Measurements from ENCODE around the gene HBQ1. TPM values are rescaled to one million over a fixed set of nuclear protein-coding genes. Genes with fewer than 3 reads are reported as not detected.
"Not testable (repeated sequence)": the region's sequence is repeated elsewhere in the genome, so short reads cannot be mapped to it uniquely, and the experiment has no call there.

Gene HBQ1
- total RNA-seq, 2 experiments from 2014 or later, result not detected

- H3K4me3 Mint-ChIP-seq; H3K27me3 Mint-ChIP-seq; H3K4me1 Mint-ChIP-seq; H3K9me3 Mint-ChIP-seq (ENCODE audit: low read depth); ATAC-seq; H3K27ac Mint-ChIP-seq; CTCF ChIA-PET; DNase-seq: not testable (repeated sequence)
- peaks cover 14% of the 10 kb centered on the region for H3K36me3 Mint-ChIP-seq
These were observed 31.4 kb downstream of the HBQ1 start for GRCh38 chr16:211631-212180.

DNA sequence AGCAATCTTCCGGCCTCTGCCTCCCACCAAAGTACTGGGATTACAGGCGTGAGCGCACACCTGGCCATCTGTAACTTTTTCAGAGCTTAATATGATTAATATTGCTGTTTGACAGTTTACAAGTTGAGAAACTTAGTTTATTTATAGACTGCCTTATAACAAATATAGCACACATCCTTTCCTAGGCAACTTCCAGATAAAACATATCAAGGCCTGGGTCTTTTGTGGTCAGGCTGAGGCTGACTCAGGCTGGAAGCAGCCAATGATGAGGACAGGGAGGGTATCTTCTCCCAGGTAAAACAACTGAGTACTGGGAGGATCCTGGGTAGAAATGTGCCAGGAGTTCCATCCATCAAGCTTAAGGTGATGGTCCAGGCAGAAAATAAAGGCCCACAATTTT lies 32.7 kb downstream of the HBQ1 start:
- Mint-ChIP-seq H3K36me3 (peaks cover 11% of the 10 kb centered on the region), H3K4me3 (no peak overlapping the region), H3K27me3 (no peaks in the 10 kb centered on the region), H3K27ac (no peak overlapping the region), H3K9me3 (ENCODE audit: low read depth) (no peaks in the 10 kb centered on the region), H3K4me1 (no peaks in the 10 kb centered on the region)
- ATAC-seq, result no peak
- CTCF ChIA-PET, result no interaction called here
- no peak for DNase-seq

GRCh38 chr16:220021-220420 lies 39.8 kb downstream of the HBQ1 start:
- no peak for ATAC-seq
- no peak for DNase-seq
- no peak overlapping the region for H3K27ac Mint-ChIP-seq
- H3K9me3 Mint-ChIP-seq (ENCODE audit: low read depth), result no peaks in the 10 kb centered on the region
- peaks cover 27% of the 10 kb centered on the region for H3K36me3 Mint-ChIP-seq
- CTCF ChIA-PET, result no interaction called here
- H3K4me3 Mint-ChIP-seq, result no peak overlapping the region
- H3K27me3 Mint-ChIP-seq, result no peaks in the 10 kb centered on the region
- peaks cover 4% of the 10 kb centered on the region for H3K4me1 Mint-ChIP-seq

DNA sequence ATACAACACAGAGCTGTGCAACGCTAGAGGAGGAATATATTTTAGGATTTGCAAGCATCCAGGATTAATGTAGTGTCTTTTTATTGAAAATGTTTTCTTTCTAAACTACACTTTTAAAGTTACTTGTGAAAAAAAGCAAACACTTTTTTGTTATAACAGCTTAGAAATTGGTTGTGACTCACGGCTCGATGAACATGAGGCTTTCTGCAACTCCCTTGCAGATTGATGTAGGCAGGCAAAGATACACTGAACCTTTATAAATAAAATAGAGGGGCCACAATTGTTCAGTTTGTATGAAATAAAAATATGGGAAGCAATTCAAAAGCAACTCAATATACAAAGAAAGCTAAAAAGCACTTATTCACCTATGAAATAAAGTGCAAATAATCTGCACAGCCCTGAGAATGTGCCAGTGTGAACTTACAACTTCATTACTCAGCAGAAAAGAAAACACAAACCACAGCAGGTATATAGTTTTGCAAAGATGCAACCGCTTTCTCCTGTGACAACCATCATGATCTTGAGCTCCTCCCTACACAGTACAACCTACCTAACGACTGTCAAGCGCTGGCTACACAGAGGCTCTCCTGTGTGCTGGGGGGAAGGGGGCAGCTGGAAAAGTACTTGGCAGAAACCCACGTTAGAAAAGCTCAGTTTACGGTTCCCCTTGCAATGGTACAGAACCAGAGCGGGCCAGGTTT lies 48.0 kb downstream of the HBQ1 start:
- DNase-seq (peak; percentile 49), ATAC-seq (peak; percentile 25)
- peak overlapping the region; percentile 81 for H3K4me3 Mint-ChIP-seq
- CTCF ChIA-PET, result interaction anchor here (1.0 to 2.9 kb wide), 7 partner anchors 18 to 173 kb away, joined by 3 to 12 read pairs (median 5); partner anchors contain the start of gene DECR2
- H3K9me3 Mint-ChIP-seq (ENCODE audit: low read depth), result no peaks in the 10 kb centered on the region
- peaks cover 31% of the 10 kb centered on the region for H3K4me1 Mint-ChIP-seq
- peak overlapping the region; percentile 92 for H3K27ac Mint-ChIP-seq
- peaks cover 24% of the 10 kb centered on the region for H3K36me3 Mint-ChIP-seq
- H3K27me3 Mint-ChIP-seq, result no peaks in the 10 kb centered on the region

- CTCF ChIA-PET, result interaction anchor here (0.7 to 2.9 kb wide), 9 partner anchors 24 to 133 kb away, joined by 3 to 12 read pairs (median 5); no protein-coding TSS in a partner anchor
- peak; percentile 93 for ATAC-seq
- H3K27me3 Mint-ChIP-seq, result no peaks in the 10 kb centered on the region
- H3K4me3 Mint-ChIP-seq, result peak within 1 kb of the TSS; percentile 81
- peak within 1 kb of the TSS; percentile 92 for H3K27ac Mint-ChIP-seq
- H3K4me1 Mint-ChIP-seq, result peaks cover 31% of the 10 kb centered on the region
- H3K9me3 Mint-ChIP-seq (ENCODE audit: low read depth), result no peaks in the 10 kb centered on the region
- DNase-seq, result peak; percentile 92
- H3K36me3 Mint-ChIP-seq, result peaks cover 23% of the 10 kb centered on the region
These were observed 48.8 kb downstream of the HBQ1 start, which contains the start of gene LUC7L for GRCh38 chr16:228852-229730. LUC7L (minus strand) TSS chr16:229449; CDS start chr16:229339, 110 bp downstream.

GRCh38 chr16:229731-230281 lies 49.5 kb downstream of the HBQ1 start:
- CTCF ChIA-PET, result interaction anchor here (0.7 to 2.9 kb wide), 6 partner anchors 25 to 133 kb away, joined by 3 to 12 read pairs (median 4); no protein-coding TSS in a partner anchor
- Mint-ChIP-seq H3K4me3 (peak overlapping the region; percentile 81), H3K27ac (peak overlapping the region; percentile 92), H3K36me3 (peaks cover 23% of the 10 kb centered on the region), H3K4me1 (peaks cover 35% of the 10 kb centered on the region), H3K9me3 (ENCODE audit: low read depth) (no peaks in the 10 kb centered on the region), H3K27me3 (no peaks in the 10 kb centered on the region)
- DNase-seq, result no peak
- ATAC-seq, result no peak

DNA sequence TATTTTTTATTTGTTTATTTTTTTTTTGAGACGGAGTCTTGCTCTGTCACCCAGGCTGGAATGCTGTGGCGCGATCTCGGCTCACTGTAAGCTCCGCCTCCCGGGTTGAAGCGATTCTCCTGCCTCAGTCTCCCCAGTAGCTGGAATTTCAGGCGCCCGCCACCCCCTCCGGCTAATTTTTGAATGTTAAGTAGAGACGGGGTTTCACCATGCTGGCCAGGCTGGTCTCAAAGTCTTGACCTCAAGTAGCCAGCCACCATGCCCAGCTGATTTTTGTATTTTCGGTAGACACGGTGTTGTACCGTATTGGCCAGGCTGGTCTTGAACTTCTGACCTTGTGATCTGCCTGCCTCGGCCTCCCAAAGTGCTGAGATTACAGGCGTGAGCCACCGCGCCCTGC lies 50.1 kb downstream of the HBQ1 start:
- H3K9me3 Mint-ChIP-seq (ENCODE audit: low read depth); H3K4me3 Mint-ChIP-seq; H3K27ac Mint-ChIP-seq; DNase-seq; H3K27me3 Mint-ChIP-seq; ATAC-seq: not testable (repeated sequence)
- peaks cover 21% of the 10 kb centered on the region for H3K36me3 Mint-ChIP-seq
- CTCF ChIA-PET, result interaction anchor here (1.3 to 2.9 kb wide), 3 partner anchors 93 to 133 kb away, joined by 3 to 12 read pairs (median 4); no protein-coding TSS in a partner anchor
- H3K4me1 Mint-ChIP-seq, result peaks cover 39% of the 10 kb centered on the region

Other genes starting within 250 kb of the HBQ1 start
- 10 to 100 TPM; 40.4 to 53.1 TPM for gene POLR3K, start 126.9 kb upstream of the HBQ1 start, total RNA-seq
- gene SNRNP25, start 126.6 kb upstream of the HBQ1 start, total RNA-seq, result 10 to 100 TPM; 86.6 to 90.8 TPM
- gene RHBDF1, start 107.8 kb upstream of the HBQ1 start, total RNA-seq, result under 1 TPM; 0.23 to 0.33 TPM
- gene MPG, start 102.2 kb upstream of the HBQ1 start, total RNA-seq, result 10 to 100 TPM; 60.2 to 60.6 TPM
- 10 to 100 TPM; 33.7 to 34.6 TPM for gene NPRL3, start 41.8 kb upstream of the HBQ1 start, total RNA-seq
- not detected for gene HBZ, start 27.8 kb upstream of the HBQ1 start, total RNA-seq
- gene HBM, start 14.5 kb upstream of the HBQ1 start, total RNA-seq, result not detected
- not detected for gene HBA2, start 7.6 kb upstream of the HBQ1 start, total RNA-seq
- not detected for gene HBA1, start 3.8 kb upstream of the HBQ1 start, total RNA-seq
- gene LUC7L, start 49.0 kb downstream of the HBQ1 start, total RNA-seq, result 10 to 100 TPM; 60.0 to 65.3 TPM
- gene FAM234A, start 54.4 kb downstream of the HBQ1 start, total RNA-seq, result 10 to 100 TPM in 1 of 2 experiments, 1 to 10 TPM in 1; 9.1 to 10.1 TPM
- not detected for gene RGS11, start 95.5 kb downstream of the HBQ1 start, total RNA-seq
- gene ARHGDIG, start 100.1 kb downstream of the HBQ1 start, total RNA-seq, result not detected
- gene PDIA2, start 102.7 kb downstream of the HBQ1 start, total RNA-seq, result not detected
- gene AXIN1, start 172.3 kb downstream of the HBQ1 start, total RNA-seq, result 10 to 100 TPM; 22.3 to 25.7 TPM
- gene MRPL28, start 190.1 kb downstream of the HBQ1 start, total RNA-seq, result 10 to 100 TPM; 89.0 to 90.7 TPM
- 10 to 100 TPM; 46.6 to 50.4 TPM for gene PGAP6, start 201.5 kb downstream of the HBQ1 start, total RNA-seq
- 1 to 10 TPM; 6.7 to 7.0 TPM for gene NME4, start 216.7 kb downstream of the HBQ1 start, total RNA-seq
- 1 to 10 TPM; 5.9 to 6.3 TPM for gene DECR2, start 221.4 kb downstream of the HBQ1 start, total RNA-seq
- 10 to 100 TPM; 25.9 to 32.1 TPM for gene RAB11FIP3, start 245.2 kb downstream of the HBQ1 start, total RNA-seq

All from activated CD8-positive, alpha-beta memory T cell treated with anti-CD3 and anti-CD28 coated beads, Interleukin-2, amount 10 ng/mL, durations not matched to agents 7 days and 5 days (primary cell).